Loucy (cell line): ENCODE results near the gene RERE.

Source experiments
- H2AFZ ChIP-seq: fragments of 200-600 bp; sonication (generic); 2 replicates; pipeline ENCODE4 v1.6.0; 2016; ENCODE audit warnings: antibody characterized with exemption, mild to moderate bottlenecking, low read length, moderate library complexity
- H3F3A ChIP-seq: fragments of 200-600 bp; 2 replicates; pipeline ENCODE4 v1.6.0; 2016; ENCODE audit warnings: antibody characterized with exemption, low read depth, mild to moderate bottlenecking
- H3K27me3 ChIP-seq: fragments of 200-600 bp; sonication (generic); 2 replicates; pipeline ENCODE4 v1.6.1; 2014; ENCODE audit warnings: low read length, mild to moderate bottlenecking; ENCODE audit not compliant: insufficient read depth, poor library complexity, severe bottlenecking
- H3K36me3 ChIP-seq: fragments of 200-600 bp; sonication (generic); 2 replicates; pipeline ENCODE4 v1.6.1; 2016; ENCODE audit warnings: low read length; ENCODE audit not compliant: insufficient read depth
- H3K4me1 ChIP-seq: fragments of 200-600 bp; sonication (generic); 2 replicates; pipeline ENCODE4 v1.5.1; 2014; ENCODE audit warnings: low read length, mild to moderate bottlenecking; ENCODE audit not compliant: insufficient read depth, poor library complexity, severe bottlenecking
- H3K4me2 ChIP-seq: fragments of 200-600 bp; sonication (generic); 2 replicates; pipeline ENCODE4 v1.6.0; 2014; ENCODE audit warnings: antibody characterized with exemption, low read length, low read depth, mild to moderate bottlenecking; ENCODE audit not compliant: poor library complexity, severe bottlenecking
- H3K4me3 ChIP-seq: fragments of 200-600 bp; sonication (generic); 2 replicates; pipeline ENCODE4 v1.5.1; 2014; ENCODE audit warnings: low read length, mild to moderate bottlenecking, mixed read lengths; ENCODE audit not compliant: poor library complexity, severe bottlenecking
- H3K79me2 ChIP-seq: fragments of 200-600 bp; sonication (generic); 2 replicates; pipeline ENCODE4 v1.6.1; 2014; ENCODE audit warnings: low read length; ENCODE audit not compliant: insufficient read depth
- H3K9ac ChIP-seq: fragments of 200-600 bp; sonication (generic); 2 replicates; pipeline ENCODE4 v1.6.0; 2014; ENCODE audit warnings: mild to moderate bottlenecking, low read depth, low read length, moderate library complexity; ENCODE audit not compliant: poor library complexity, severe bottlenecking
- H3K9me2 ChIP-seq: fragments of 200-600 bp; sonication (generic); replicated peaks from 2 replicates; pipeline ENCODE4 v1.6.1; 2016; ENCODE audit warnings: low read depth, low read length, mixed read lengths
- H3K9me3 ChIP-seq: fragments of 200-600 bp; sonication (generic); 2 replicates; pipeline ENCODE4 v1.6.1; 2014; ENCODE audit warnings: mild to moderate bottlenecking, antibody characterized with exemption, low read length, low read depth; ENCODE audit not compliant: insufficient read depth
- H4K20me1 ChIP-seq: fragments of 200-600 bp; sonication (generic); 2 replicates; pipeline ENCODE4 v1.6.0; 2014; ENCODE audit warnings: antibody characterized with exemption, low read length, mild to moderate bottlenecking; ENCODE audit not compliant: insufficient read depth, poor library complexity, severe bottlenecking
- CTCF ChIP-seq: fragments of 200-600 bp; sonication (generic); conservative IDR thresholded peaks from 2 replicates; pipeline ENCODE4 v1.5.1; 2014; ENCODE audit warnings: mild to moderate bottlenecking, antibody characterized with exemption, low read length
- EZH2phosphoT487 ChIP-seq: fragments of 200-600 bp; IDR thresholded peaks from 2 replicates; pipeline ENCODE4 v1.6.1; 2018; ENCODE audit warnings: antibody characterized with exemption, mild to moderate bottlenecking, moderate library complexity, borderline replicate concordance

Gene RERE

DNA sequence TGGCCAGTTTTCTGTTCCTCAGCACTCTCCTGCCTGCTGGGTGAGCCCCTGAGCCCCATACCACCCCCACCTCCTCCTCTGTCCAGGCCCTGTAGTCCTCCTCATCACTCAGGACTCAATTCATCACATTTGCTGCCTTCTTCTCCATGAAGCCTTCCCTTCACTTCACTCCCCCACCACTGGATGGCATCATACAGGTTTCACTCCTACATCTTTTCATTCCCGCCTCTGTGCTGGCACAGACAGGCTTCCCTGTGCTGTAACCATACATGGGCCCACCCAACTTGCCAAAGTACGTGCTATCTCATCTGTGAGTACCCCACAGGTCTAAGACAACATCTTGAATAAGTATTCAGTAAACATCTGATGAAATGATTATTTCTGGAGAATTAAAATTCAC is 442.6 kb downstream of the RERE start:
- Histone ChIP-seq H3K27me3 (no peaks in the 10 kb centered on the region), H3K9ac (no peak overlapping the region)

GRCh38 chr1:8374356-8374755 is 443.1 kb downstream of the RERE start:
- no peaks in the 10 kb centered on the region for H3K9me3 ChIP-seq
- no peaks in the 10 kb centered on the region for H3K27me3 ChIP-seq
- H3K79me2 ChIP-seq = peaks cover 89% of the 10 kb centered on the region
- peaks cover 23% of the 10 kb centered on the region for H3K4me1 ChIP-seq
- H3K9me2 ChIP-seq = no peaks in the 10 kb centered on the region
- H3K4me2 ChIP-seq = no peak overlapping the region
- TF ChIP-seq CTCF = no peak
- no peak for TF ChIP-seq EZH2phosphoT487
- no peaks in the 10 kb centered on the region for H3F3A ChIP-seq
- peaks cover 37% of the 10 kb centered on the region; the same call in 1 of the 2 replicates for H3K36me3 ChIP-seq
- H3K9ac ChIP-seq = no peak overlapping the region
- no peak overlapping the region for H2AFZ ChIP-seq
- peaks cover 66% of the 10 kb centered on the region for H4K20me1 ChIP-seq
- H3K4me3 ChIP-seq = no peak overlapping the region

More for the DNA sequence above, 442.6 kb downstream of the RERE start:
- H4K20me1 ChIP-seq = peaks cover 68% of the 10 kb centered on the region
- H2AFZ ChIP-seq = no peak overlapping the region
- no peak overlapping the region for H3K4me3 ChIP-seq
- H3K4me2 ChIP-seq = no peak overlapping the region
- H3K9me2 ChIP-seq = no peaks in the 10 kb centered on the region
- peaks cover 28% of the 10 kb centered on the region for H3K4me1 ChIP-seq
- H3F3A ChIP-seq = no peaks in the 10 kb centered on the region
- H3K36me3 ChIP-seq = peaks cover 37% of the 10 kb centered on the region; the same call in 1 of the 2 replicates
- TF ChIP-seq CTCF (peak; percentile 64), EZH2phosphoT487 (no peak)
- H3K79me2 ChIP-seq = peaks cover 92% of the 10 kb centered on the region
- H3K9me3 ChIP-seq = no peaks in the 10 kb centered on the region

DNA sequence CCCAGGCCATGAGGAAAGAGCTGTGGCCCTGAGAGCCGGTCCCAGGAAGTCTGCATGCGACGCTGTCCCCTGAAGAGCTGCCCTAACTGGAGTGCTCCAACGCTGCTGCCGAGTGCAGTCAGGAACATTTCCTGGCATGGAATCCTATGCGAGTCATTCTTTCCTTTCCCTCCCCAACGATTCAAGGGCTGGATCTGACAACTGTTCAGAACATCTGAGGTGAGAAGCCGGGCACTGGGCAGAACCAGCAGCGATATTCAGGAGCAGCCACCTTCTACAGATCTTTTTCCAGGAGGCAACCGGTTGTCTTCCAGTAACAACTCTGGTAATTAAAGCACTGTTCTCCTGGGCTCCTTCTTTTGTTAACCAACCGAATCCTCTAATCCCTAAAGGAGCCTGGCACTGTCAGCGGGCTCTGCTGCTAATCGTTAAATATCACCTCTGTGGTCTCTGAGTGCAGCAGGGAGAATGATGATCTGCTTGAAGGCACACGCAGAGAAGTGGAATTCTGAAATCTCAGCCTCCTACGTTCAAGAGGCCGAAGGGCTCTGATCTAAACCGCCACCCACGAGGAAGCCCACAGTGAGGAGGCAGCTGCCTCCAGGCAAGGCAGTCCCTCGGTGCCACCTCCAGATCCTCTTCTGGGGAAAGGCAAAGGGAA is 443.7 kb downstream of the RERE start:
- Histone ChIP-seq H2AFZ (no peak overlapping the region), H3K36me3 (peaks cover 37% of the 10 kb centered on the region; the same call in 1 of the 2 replicates), H3K27me3 (no peaks in the 10 kb centered on the region), H4K20me1 (peaks cover 66% of the 10 kb centered on the region), H3F3A (no peaks in the 10 kb centered on the region), H3K4me3 (no peak overlapping the region), H3K79me2 (peaks cover 89% of the 10 kb centered on the region), H3K9me2 (no peaks in the 10 kb centered on the region), H3K4me2 (no peak overlapping the region), H3K4me1 (peaks cover 17% of the 10 kb centered on the region), H3K9ac (no peak overlapping the region), H3K9me3 (no peaks in the 10 kb centered on the region)
- TF ChIP-seq EZH2phosphoT487 (no peak), CTCF (no peak)
